GM20000 (cell line): ENCODE data around the gene RHNO1.
"Not testable (repeated sequence)": the region's sequence is repeated elsewhere in the genome, so short reads cannot be mapped to it uniquely, and the experiment has no call there.

Experiments
- DNase-seq: peaks from one replicate; pipeline ENCODE4 v3.0.0; 2012; ENCODE audit warnings: low spot score
- CTCF ChIP-seq: IDR thresholded peaks from 2 replicates; pipeline ENCODE4 v1.5.1; 2012; ENCODE audit warnings: mild to moderate bottlenecking, control low read depth; ENCODE audit errors: extremely low read depth, missing control alignments

RHNO1 gene

GRCh38 chr12:2858944-2859421 lies 18.0 kb upstream of the RHNO1 start:
- no peak for TF ChIP-seq CTCF

GRCh38 chr12:2860170-2860569 lies 16.9 kb upstream of the RHNO1 start:
- DNase-seq = no peak
- no peak for TF ChIP-seq CTCF

More at GRCh38 chr12:2858944-2859421, 18.0 kb upstream of the RHNO1 start:
- DNase-seq = no peak

GRCh38 chr12:2862876-2863275 lies 14.1 kb upstream of the RHNO1 start:
- TF ChIP-seq CTCF = no peak

GRCh38 chr12:2863402-2863801 lies 13.6 kb upstream of the RHNO1 start:
- DNase-seq = not testable (repeated sequence)

More at GRCh38 chr12:2862876-2863275, 14.1 kb upstream of the RHNO1 start:
- DNase-seq = no peak

GRCh38 chr12:2864198-2864597 lies 12.8 kb upstream of the RHNO1 start:
- DNase-seq = no peak
- no peak for TF ChIP-seq CTCF

- not testable (repeated sequence) for DNase-seq
Measured at GRCh38 chr12:2868986-2869632, 7.9 kb upstream of the RHNO1 start.

GRCh38 chr12:2876431-2877046 lies 484 bp upstream of the RHNO1 start:
- peak; percentile 46 for DNase-seq
- no peak for TF ChIP-seq CTCF

GRCh38 chr12:2877953-2878732 lies 1.1 kb downstream of the RHNO1 start:
- DNase-seq = peak; percentile 44
- TF ChIP-seq CTCF = no peak
